ENCODE measurements around the gene EBF4. TPM values are rescaled to one million over a fixed set of nuclear protein-coding genes. Genes with fewer than 3 reads are reported as not detected.
A peak's percentile ranks its signal among the peaks of the same experiment; 100 is the strongest.

Gene EBF4
- total RNA-seq, 6 experiments from 2014 or later, result 0.14 to 0.48 (median 0.46) TPM; not detected in 3

- no peak for TF ChIP-seq CTCF (IDR thresholded peaks at IDR 0.05)
- Mint-ChIP-seq H3K27ac (no peak overlapping the region), H3K27me3 (ENCODE audit: insufficient read depth) (peaks cover 35% of the 10 kb centered on the region), H3K9me3 (no peaks in the 10 kb centered on the region), H3K4me3 (no peak overlapping the region), H3K4me1 (ENCODE audit: low read depth) (peaks cover 8% of the 10 kb centered on the region), H3K36me3 (ENCODE audit: low read depth) (peaks cover 5% of the 10 kb centered on the region)
- no peak for DNase-seq
These were observed 5.1 kb upstream of the EBF4 start for GRCh38 chr20:2687514-2687913.

GRCh38 chr20:2688041-2688591 lies 4.5 kb upstream of the EBF4 start:
- no peaks in the 10 kb centered on the region for H3K9me3 Mint-ChIP-seq
- peaks cover 8% of the 10 kb centered on the region for H3K4me1 Mint-ChIP-seq (ENCODE audit: low read depth)
- H3K36me3 Mint-ChIP-seq (ENCODE audit: low read depth), result peaks cover 5% of the 10 kb centered on the region
- no peak overlapping the region for H3K4me3 Mint-ChIP-seq
- peaks cover 33% of the 10 kb centered on the region for H3K27me3 Mint-ChIP-seq (ENCODE audit: insufficient read depth)
- peak; percentile 78 for TF ChIP-seq CTCF (IDR thresholded peaks at IDR 0.05)
- DNase-seq, result no peak
- H3K27ac Mint-ChIP-seq, result no peak overlapping the region

- no peaks in the 10 kb centered on the region for H3K9me3 Mint-ChIP-seq
- peaks cover 5% of the 10 kb centered on the region for H3K36me3 Mint-ChIP-seq (ENCODE audit: low read depth)
- DNase-seq, result no peak
- peaks cover 34% of the 10 kb centered on the region for H3K27me3 Mint-ChIP-seq (ENCODE audit: insufficient read depth)
- no peak for TF ChIP-seq CTCF (IDR thresholded peaks at IDR 0.05)
- H3K4me3 Mint-ChIP-seq, result no peak overlapping the region
- H3K27ac Mint-ChIP-seq, result no peak overlapping the region
- peaks cover 8% of the 10 kb centered on the region for H3K4me1 Mint-ChIP-seq (ENCODE audit: low read depth)
These were observed 2.4 kb upstream of the EBF4 start for GRCh38 chr20:2690213-2690612.

- Mint-ChIP-seq H3K27ac (no peak overlapping the region), H3K4me1 (ENCODE audit: low read depth) (peaks cover 8% of the 10 kb centered on the region), H3K9me3 (no peaks in the 10 kb centered on the region), H3K4me3 (no peak overlapping the region), H3K36me3 (ENCODE audit: low read depth) (peaks cover 5% of the 10 kb centered on the region), H3K27me3 (ENCODE audit: insufficient read depth) (peaks cover 37% of the 10 kb centered on the region)
- no peak for TF ChIP-seq CTCF (IDR thresholded peaks at IDR 0.05)
- no peak for DNase-seq
These were observed 1.9 kb upstream of the EBF4 start for GRCh38 chr20:2690718-2691117.

GRCh38 chr20:2691127-2691526 lies 1.5 kb upstream of the EBF4 start:
- peak overlapping the region; percentile 90; the same call in 1 of the 2 replicates for H3K4me3 Mint-ChIP-seq
- peaks cover 8% of the 10 kb centered on the region for H3K4me1 Mint-ChIP-seq (ENCODE audit: low read depth)
- no peak for TF ChIP-seq CTCF (IDR thresholded peaks at IDR 0.05)
- DNase-seq, result no peak
- H3K9me3 Mint-ChIP-seq, result no peaks in the 10 kb centered on the region
- peaks cover 5% of the 10 kb centered on the region for H3K36me3 Mint-ChIP-seq (ENCODE audit: low read depth)
- no peak overlapping the region for H3K27ac Mint-ChIP-seq
- H3K27me3 Mint-ChIP-seq (ENCODE audit: insufficient read depth), result peaks cover 41% of the 10 kb centered on the region

- no peak overlapping the region for H3K27ac Mint-ChIP-seq
These were observed 931 bp upstream of the EBF4 start for GRCh38 chr20:2691663-2692035.

More at GRCh38 chr20:2691663-2692035, 931 bp upstream of the EBF4 start:
- H3K27me3 Mint-ChIP-seq (ENCODE audit: insufficient read depth), result peaks cover 44% of the 10 kb centered on the region
- peak overlapping the region; percentile 90 for H3K4me3 Mint-ChIP-seq
- no peaks in the 10 kb centered on the region for H3K9me3 Mint-ChIP-seq
- DNase-seq, result no peak
- H3K4me1 Mint-ChIP-seq (ENCODE audit: low read depth), result peaks cover 8% of the 10 kb centered on the region
- no peak for TF ChIP-seq CTCF (IDR thresholded peaks at IDR 0.05)
- H3K36me3 Mint-ChIP-seq (ENCODE audit: low read depth), result peaks cover 5% of the 10 kb centered on the region
